Loucy (cell line): Measurements from ENCODE around the gene KIAA1210.

Source experiments
- H2AFZ ChIP-seq: fragments of 200-600 bp; sonication (generic); 2 replicates; pipeline ENCODE4 v1.6.0; 2016; ENCODE audit warnings: antibody characterized with exemption, mild to moderate bottlenecking, low read length, moderate library complexity
- H3F3A ChIP-seq: fragments of 200-600 bp; 2 replicates; pipeline ENCODE4 v1.6.0; 2016; ENCODE audit warnings: antibody characterized with exemption, low read depth, mild to moderate bottlenecking
- H3K27me3 ChIP-seq: fragments of 200-600 bp; sonication (generic); 2 replicates; pipeline ENCODE4 v1.6.1; 2014; ENCODE audit warnings: low read length, mild to moderate bottlenecking; ENCODE audit not compliant: insufficient read depth, poor library complexity, severe bottlenecking
- H3K36me3 ChIP-seq: fragments of 200-600 bp; sonication (generic); 2 replicates; pipeline ENCODE4 v1.6.1; 2016; ENCODE audit warnings: low read length; ENCODE audit not compliant: insufficient read depth
- H3K4me1 ChIP-seq: fragments of 200-600 bp; sonication (generic); 2 replicates; pipeline ENCODE4 v1.5.1; 2014; ENCODE audit warnings: low read length, mild to moderate bottlenecking; ENCODE audit not compliant: insufficient read depth, poor library complexity, severe bottlenecking
- H3K4me2 ChIP-seq: fragments of 200-600 bp; sonication (generic); 2 replicates; pipeline ENCODE4 v1.6.0; 2014; ENCODE audit warnings: antibody characterized with exemption, low read length, low read depth, mild to moderate bottlenecking; ENCODE audit not compliant: poor library complexity, severe bottlenecking
- H3K4me3 ChIP-seq: fragments of 200-600 bp; sonication (generic); 2 replicates; pipeline ENCODE4 v1.5.1; 2014; ENCODE audit warnings: low read length, mild to moderate bottlenecking, mixed read lengths; ENCODE audit not compliant: poor library complexity, severe bottlenecking
- H3K79me2 ChIP-seq: fragments of 200-600 bp; sonication (generic); 2 replicates; pipeline ENCODE4 v1.6.1; 2014; ENCODE audit warnings: low read length; ENCODE audit not compliant: insufficient read depth
- H3K9ac ChIP-seq: fragments of 200-600 bp; sonication (generic); 2 replicates; pipeline ENCODE4 v1.6.0; 2014; ENCODE audit warnings: mild to moderate bottlenecking, low read depth, low read length, moderate library complexity; ENCODE audit not compliant: poor library complexity, severe bottlenecking
- H3K9me2 ChIP-seq: fragments of 200-600 bp; sonication (generic); replicated peaks from 2 replicates; pipeline ENCODE4 v1.6.1; 2016; ENCODE audit warnings: low read depth, low read length, mixed read lengths
- H3K9me3 ChIP-seq: fragments of 200-600 bp; sonication (generic); 2 replicates; pipeline ENCODE4 v1.6.1; 2014; ENCODE audit warnings: mild to moderate bottlenecking, antibody characterized with exemption, low read length, low read depth; ENCODE audit not compliant: insufficient read depth
- H4K20me1 ChIP-seq: fragments of 200-600 bp; sonication (generic); 2 replicates; pipeline ENCODE4 v1.6.0; 2014; ENCODE audit warnings: antibody characterized with exemption, low read length, mild to moderate bottlenecking; ENCODE audit not compliant: insufficient read depth, poor library complexity, severe bottlenecking
- EZH2phosphoT487 ChIP-seq: fragments of 200-600 bp; IDR thresholded peaks from 2 replicates; pipeline ENCODE4 v1.6.1; 2018; ENCODE audit warnings: antibody characterized with exemption, mild to moderate bottlenecking, moderate library complexity, borderline replicate concordance
- TF ChIP-seq, protein P1 (sequence below): fragments of 200-600 bp; sonication (generic); conservative IDR thresholded peaks from 2 replicates; pipeline ENCODE4 v1.5.1; 2014; ENCODE audit warnings: mild to moderate bottlenecking, antibody characterized with exemption, low read length

Gene KIAA1210

DNA sequence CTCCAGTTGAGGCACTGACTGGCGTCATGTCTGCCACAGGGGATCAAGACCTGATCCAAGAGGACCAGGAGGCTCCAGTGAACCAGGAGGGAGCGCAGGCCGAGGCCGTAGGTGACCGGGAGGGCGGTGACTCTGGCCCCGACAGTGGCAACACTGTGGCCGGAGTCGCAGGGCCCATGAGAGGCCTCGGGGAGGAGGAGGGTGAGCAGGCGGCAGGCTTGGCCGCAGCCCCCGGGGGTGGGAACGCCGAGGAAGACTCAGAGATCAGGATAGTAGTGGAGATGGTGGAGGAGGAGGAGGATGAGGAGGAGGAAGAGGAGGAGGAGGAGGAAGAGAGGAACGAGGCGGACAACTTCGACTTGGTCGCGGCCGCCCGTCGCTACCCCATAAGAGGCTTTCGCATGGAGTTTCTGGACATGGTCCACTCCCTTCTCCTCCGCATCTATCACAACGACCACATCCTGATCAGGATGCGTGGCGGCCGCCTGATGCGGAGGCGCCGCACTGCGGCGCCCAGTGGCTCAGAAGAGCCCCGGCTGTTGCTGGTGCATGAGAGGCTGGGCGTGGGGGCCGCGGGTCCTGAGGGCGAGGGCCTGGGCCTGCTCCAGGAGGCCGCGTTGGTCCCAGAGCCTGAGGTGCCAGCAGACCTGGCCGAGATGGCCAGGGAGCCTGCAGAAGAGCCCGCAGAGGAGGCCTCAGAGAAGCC lies 54.3 kb downstream of the KIAA1210 start:
- Histone ChIP-seq H3F3A (no peaks in the 10 kb centered on the region), H3K79me2 (no peaks in the 10 kb centered on the region), H3K9me2 (no peaks in the 10 kb centered on the region), H3K9me3 (no peaks in the 10 kb centered on the region), H3K9ac (no peak overlapping the region), H3K27me3 (no peaks in the 10 kb centered on the region), H3K36me3 (no peaks in the 10 kb centered on the region), H4K20me1 (no peaks in the 10 kb centered on the region), H2AFZ (no peak overlapping the region), H3K4me3 (no peak overlapping the region), H3K4me2 (no peak overlapping the region), H3K4me1 (no peaks in the 10 kb centered on the region)
- TF ChIP-seq, protein P1, sequence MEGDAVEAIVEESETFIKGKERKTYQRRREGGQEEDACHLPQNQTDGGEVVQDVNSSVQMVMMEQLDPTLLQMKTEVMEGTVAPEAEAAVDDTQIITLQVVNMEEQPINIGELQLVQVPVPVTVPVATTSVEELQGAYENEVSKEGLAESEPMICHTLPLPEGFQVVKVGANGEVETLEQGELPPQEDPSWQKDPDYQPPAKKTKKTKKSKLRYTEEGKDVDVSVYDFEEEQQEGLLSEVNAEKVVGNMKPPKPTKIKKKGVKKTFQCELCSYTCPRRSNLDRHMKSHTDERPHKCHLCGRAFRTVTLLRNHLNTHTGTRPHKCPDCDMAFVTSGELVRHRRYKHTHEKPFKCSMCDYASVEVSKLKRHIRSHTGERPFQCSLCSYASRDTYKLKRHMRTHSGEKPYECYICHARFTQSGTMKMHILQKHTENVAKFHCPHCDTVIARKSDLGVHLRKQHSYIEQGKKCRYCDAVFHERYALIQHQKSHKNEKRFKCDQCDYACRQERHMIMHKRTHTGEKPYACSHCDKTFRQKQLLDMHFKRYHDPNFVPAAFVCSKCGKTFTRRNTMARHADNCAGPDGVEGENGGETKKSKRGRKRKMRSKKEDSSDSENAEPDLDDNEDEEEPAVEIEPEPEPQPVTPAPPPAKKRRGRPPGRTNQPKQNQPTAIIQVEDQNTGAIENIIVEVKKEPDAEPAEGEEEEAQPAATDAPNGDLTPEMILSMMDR: no peak
- no peak for TF ChIP-seq EZH2phosphoT487

DNA sequence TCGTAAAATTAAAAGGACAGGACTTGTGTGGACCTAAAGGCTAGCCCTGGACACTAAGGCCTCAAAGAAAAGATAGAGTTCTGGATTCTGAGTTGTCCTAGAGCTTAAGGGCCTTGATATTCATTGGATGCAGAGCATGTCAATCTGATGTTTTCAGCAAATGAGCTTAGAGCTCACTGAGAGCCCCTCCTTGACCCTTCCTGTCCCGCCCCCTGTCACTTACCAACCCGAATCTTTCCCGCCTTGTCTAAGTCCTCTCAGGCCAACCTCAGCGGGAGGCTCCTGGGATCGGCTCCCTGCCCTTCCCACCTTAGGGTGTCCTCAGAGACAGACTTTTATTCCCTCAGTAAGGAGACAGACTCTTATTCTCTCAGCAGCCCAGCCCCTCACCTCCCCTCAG lies 54.9 kb downstream of the KIAA1210 start, which contains the start of gene CT47C1:
Gene CT47C1 (plus strand): TSS at position 250 of the 400 bp plus-strand sequence. CDS start 233 bp downstream, outside the sequence.
- Histone ChIP-seq H3K79me2 (no peaks in the 10 kb centered on the region), H2AFZ (no peak within 1 kb of the TSS), H3K9me2 (no peaks in the 10 kb centered on the region), H4K20me1 (no peaks in the 10 kb centered on the region), H3K36me3 (no peaks in the 10 kb centered on the region), H3F3A (no peaks in the 10 kb centered on the region), H3K9ac (no peak within 1 kb of the TSS), H3K9me3 (no peaks in the 10 kb centered on the region), H3K27me3 (no peaks in the 10 kb centered on the region), H3K4me3 (no peak within 1 kb of the TSS), H3K4me1 (no peaks in the 10 kb centered on the region), H3K4me2 (no peak within 1 kb of the TSS)
- TF ChIP-seq, protein P1: no peak
- no peak for TF ChIP-seq EZH2phosphoT487

DNA sequence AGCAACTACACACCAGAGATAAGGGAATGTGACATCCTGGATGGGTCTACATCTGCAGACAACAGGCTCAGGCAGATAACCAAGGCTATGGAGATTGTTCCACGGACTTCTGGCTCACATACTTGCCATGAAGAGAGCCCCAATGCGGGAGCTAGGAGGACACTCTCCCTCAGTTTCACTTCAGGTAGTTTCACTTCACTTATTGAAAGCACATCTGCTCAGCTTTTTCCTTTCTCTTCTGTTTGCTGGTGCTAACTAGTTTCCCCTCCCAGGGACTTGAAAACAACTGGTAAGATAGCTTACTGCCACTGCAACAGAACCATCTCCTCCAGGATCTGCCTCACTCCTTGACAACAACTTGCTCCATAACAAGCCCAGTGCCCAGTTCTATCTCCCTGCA lies 56.2 kb downstream of the KIAA1210 start:
- no peaks in the 10 kb centered on the region for H3K9me2 ChIP-seq
- no peak overlapping the region for H3K4me3 ChIP-seq
- no peaks in the 10 kb centered on the region for H3K4me1 ChIP-seq
- H4K20me1 ChIP-seq: no peaks in the 10 kb centered on the region
- H3K4me2 ChIP-seq: no peak overlapping the region
- H3K9me3 ChIP-seq: no peaks in the 10 kb centered on the region
- TF ChIP-seq, protein P1: no peak
- TF ChIP-seq EZH2phosphoT487: no peak
- H3K79me2 ChIP-seq: no peaks in the 10 kb centered on the region
- no peak overlapping the region for H3K9ac ChIP-seq
- H3F3A ChIP-seq: no peaks in the 10 kb centered on the region
- H3K36me3 ChIP-seq: no peaks in the 10 kb centered on the region
- no peaks in the 10 kb centered on the region for H3K27me3 ChIP-seq
- H2AFZ ChIP-seq: no peak overlapping the region
